Retinal pigment epithelial cell (primary cell): ENCODE measurements around the gene KRT7.

Experiments used
- DNase-seq: peaks from one replicate; pipeline ENCODE4 v3.0.0-alpha.2; 2010; ENCODE audit warnings: low read depth
- H3K4me3 ChIP-seq: 2 replicates; pipeline ENCODE4 v1.5.1; 2011; ENCODE audit warnings: mild to moderate bottlenecking, low read length, control low read depth, moderate library complexity
- TF ChIP-seq, protein P1 (sequence below): conservative IDR thresholded peaks from 2 replicates; pipeline ENCODE4 v1.5.1; 2011; ENCODE audit warnings: low read depth, low read length, control low read depth, inconsistent platforms

Gene KRT7

GRCh38 chr12:52204095-52204930, 28.7 kb upstream of the KRT7 start:
- H3K4me3 ChIP-seq: no peak overlapping the region
- no peak for DNase-seq
- TF ChIP-seq, protein P1, sequence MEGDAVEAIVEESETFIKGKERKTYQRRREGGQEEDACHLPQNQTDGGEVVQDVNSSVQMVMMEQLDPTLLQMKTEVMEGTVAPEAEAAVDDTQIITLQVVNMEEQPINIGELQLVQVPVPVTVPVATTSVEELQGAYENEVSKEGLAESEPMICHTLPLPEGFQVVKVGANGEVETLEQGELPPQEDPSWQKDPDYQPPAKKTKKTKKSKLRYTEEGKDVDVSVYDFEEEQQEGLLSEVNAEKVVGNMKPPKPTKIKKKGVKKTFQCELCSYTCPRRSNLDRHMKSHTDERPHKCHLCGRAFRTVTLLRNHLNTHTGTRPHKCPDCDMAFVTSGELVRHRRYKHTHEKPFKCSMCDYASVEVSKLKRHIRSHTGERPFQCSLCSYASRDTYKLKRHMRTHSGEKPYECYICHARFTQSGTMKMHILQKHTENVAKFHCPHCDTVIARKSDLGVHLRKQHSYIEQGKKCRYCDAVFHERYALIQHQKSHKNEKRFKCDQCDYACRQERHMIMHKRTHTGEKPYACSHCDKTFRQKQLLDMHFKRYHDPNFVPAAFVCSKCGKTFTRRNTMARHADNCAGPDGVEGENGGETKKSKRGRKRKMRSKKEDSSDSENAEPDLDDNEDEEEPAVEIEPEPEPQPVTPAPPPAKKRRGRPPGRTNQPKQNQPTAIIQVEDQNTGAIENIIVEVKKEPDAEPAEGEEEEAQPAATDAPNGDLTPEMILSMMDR: no peak

DNA sequence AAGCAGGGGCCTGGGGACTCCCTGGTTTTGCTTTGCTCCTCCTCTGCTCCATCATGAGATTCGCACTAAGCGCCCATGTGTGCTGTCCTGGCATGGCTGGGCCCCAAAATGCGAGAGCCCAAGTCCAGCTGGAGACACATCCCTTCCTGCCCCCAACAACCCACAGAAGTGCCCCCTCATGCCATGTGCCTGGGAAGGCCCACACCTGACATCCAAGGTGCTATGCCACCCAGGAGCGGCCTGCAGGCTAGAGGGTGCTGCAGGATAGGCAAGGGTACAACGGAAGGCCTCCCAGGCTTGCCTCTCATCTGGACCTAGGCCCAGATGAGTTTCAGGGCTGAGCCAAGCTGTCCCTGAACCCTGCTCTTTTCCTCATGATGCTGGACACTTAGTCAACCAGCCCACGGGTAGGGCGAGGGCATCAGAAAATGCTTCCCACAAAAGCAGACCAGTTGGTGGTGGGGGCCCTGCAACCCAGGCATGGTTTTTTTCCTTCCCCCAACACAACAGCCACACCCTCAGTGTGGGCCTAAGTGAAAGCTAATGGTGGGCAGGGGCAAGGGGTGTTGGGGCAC, 28.0 kb upstream of the KRT7 start:
- DNase-seq: no peak
- TF ChIP-seq, protein P1: no peak
- no peak overlapping the region for H3K4me3 ChIP-seq

DNA sequence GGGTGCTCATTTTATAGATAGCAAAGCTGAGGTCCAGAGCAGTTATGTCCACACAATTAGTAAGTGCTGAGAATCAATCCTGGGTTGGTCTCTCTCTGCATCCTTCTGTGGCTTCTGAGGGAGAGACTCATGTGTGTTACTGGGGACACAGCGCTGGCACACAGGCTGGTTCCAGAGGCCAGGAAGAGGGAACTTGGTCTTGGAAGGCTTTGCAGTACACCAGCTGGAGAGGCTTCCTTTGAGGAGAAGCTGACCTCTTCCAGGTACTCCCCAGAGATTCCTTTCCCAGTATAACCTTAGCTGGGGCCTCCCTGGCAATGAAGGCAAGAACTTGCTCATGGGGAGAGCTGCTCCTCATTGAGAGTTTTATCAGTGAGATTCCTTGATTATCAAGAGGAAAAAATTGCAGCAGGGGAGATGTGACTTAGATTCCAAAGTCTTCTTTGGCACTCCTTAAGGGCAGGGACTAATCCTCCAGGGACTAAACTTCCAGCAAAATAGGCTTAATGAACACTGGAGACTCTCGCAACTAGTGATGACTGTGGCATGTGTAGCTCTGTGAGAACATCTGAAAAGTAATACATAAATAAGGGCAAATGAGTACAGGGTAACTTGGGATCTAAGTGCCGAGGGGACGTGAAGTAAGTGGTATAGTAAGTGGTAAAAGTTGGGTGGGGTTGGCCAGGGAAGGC, 27.3 kb upstream of the KRT7 start:
- TF ChIP-seq, protein P1: no peak
- H3K4me3 ChIP-seq: no peak overlapping the region
- peak; percentile 77 for DNase-seq

- TF ChIP-seq, protein P1: no peak
- no peak for DNase-seq
These were observed 26.6 kb upstream of the KRT7 start for GRCh38 chr12:52206304-52207040.

DNA sequence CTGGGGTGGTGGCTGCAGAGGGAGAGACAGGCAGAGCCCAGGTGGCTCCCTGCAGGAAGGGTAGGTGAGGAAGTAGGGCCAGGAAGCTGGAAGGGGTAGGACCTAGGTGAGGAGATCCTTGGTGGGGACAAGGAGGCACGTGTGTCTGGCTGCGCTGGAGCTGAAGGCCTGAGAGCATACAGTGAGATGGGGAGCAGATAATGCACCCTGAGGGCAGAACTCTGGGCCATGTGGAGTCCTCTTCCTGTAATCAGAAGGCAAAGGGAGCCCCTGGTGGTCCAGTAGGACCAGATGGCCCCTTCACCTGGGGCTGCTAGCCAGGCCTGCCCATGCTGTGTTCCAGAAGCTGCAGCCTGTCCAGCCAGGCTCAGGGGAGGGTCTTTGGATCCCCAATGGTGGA, 25.9 kb upstream of the KRT7 start:
- TF ChIP-seq, protein P1: no peak
- DNase-seq: no peak

More at GRCh38 chr12:52206304-52207040, 26.6 kb upstream of the KRT7 start:
- H3K4me3 ChIP-seq: no peak overlapping the region

DNA sequence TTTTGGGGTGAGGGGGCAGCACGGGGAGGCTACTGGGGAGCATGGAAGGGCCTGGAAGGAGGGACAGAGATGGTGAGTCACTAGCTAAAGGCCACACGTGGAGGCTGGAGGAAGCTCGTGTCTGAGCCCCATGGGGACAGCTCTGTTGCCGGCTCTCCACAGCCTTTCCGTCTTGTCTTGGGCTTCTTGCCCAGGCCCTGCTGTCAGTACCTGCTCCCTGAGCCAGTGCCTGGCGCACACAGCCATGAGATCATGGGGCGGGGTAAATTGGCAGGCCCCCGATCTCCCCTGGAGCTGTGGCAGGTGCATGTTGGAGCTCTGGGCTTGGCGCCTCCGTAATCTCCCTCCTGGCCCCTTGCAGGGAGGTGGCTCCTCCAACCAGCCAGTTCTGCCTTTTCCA, 25.1 kb upstream of the KRT7 start:
- H3K4me3 ChIP-seq: no peak overlapping the region
- TF ChIP-seq, protein P1: no peak
- peak; percentile 95 for DNase-seq

More for the DNA sequence above, 25.9 kb upstream of the KRT7 start:
- H3K4me3 ChIP-seq: no peak overlapping the region
